GM10847 (cell line): ENCODE results near the gene LIPE.

Source experiments
- POLR2A ChIP-seq: IDR thresholded peaks from 2 replicates; pipeline ENCODE4 v1.6.1; 2011; ENCODE audit not compliant: insufficient read length; ENCODE audit errors: extremely low read depth

Gene LIPE

DNA sequence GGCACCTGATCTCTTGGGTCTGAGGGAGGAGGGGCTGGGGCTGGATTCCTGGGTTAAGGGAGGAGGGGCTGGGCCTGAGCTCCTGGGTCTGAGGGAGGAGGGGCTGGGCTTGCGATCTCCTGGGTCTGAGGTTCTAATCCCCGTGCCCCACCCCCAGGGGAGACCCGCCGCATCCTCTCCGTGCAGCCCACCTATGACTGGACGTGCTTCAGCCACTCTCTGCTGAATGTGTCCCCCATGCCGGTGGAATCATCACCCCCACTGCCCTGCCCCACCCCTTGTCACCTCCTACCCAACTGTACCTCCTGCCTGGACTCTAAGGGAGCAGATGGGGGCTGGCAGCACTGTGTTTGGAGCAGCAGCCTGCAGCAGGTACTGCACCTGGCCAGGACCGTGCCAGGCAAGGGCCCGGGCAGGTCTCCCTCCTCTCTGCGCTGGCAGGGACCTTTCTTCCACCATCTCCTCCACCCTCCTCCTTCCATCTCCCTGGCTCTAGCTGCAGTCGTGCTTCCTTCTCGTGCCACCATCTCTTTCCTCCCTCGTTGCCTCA lies 64.2 kb downstream of the LIPE start:
- TF ChIP-seq POLR2A, result no peak

DNA sequence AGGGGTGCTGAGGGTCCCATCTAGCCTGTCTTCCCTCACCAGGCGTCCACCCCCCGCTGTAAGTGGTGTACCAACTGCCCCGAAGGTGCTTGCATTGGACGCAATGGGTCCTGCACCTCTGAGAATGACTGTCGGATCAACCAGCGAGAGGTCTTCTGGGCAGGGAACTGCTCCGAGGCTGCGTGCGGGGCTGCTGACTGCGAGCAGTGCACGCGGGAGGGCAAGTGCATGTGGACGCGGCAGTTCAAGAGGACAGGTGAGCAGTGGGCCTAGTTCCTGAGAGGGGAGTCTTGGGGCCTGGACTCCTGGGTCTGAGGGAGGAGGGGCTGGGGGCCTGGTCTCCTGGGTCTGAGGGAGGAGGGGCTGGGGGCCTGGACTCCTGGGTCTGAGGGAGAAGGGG lies 64.8 kb downstream of the LIPE start:
- TF ChIP-seq POLR2A, result no peak

DNA sequence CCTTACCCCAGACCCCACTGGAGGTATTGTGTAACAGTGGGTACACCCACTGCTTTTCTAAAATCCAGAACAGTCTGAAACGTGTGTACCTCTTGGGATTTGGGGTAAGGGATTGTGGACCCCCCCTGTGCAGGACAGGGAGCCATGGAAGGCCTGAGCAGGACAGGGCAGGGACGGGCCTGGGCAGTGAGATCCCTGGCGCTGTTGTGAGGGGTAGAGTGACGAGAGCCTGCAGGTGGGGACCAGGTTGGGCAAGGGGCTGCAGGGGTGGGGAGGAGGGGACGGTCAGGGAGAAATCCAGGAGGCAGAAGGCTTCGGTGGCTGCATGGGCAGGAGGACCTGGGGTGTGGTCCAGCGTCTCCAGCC lies 65.7 kb downstream of the LIPE start:
- TF ChIP-seq POLR2A, result no peak

DNA sequence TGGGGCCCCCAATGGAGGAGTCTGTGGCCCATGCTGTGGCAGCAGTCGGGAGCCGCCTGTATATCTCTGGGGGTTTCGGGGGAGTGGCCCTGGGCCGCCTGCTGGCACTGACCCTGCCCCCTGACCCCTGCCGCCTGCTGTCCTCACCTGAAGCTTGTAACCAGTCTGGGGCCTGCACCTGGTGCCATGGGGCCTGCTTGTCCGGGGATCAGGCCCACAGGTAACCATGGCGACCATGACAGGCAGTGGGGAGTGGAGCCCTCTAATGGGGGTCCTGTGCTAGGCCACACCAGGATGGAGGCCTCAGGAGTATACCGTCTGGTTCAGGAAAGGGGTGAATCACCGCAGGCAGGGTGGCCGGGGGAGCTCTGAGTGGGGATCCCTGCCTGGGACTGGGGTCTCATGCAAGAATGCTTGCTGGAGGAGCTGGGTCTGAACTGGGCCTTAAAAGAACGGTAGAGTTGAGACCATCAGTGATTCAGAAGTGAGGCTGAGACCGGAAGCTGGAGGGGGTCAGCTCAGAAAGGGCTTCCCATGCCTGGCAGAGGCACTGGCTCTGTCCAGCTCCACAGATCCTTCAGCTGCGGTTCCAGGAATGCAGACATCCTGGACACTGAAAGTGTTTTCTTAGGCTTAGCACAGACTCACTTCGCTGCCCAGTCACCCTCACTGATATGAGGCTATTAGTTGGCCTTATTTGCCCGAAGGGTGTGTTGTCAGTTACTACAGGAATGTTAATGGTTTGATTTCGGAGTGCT lies 66.2 kb downstream of the LIPE start:
- no peak for TF ChIP-seq POLR2A

DNA sequence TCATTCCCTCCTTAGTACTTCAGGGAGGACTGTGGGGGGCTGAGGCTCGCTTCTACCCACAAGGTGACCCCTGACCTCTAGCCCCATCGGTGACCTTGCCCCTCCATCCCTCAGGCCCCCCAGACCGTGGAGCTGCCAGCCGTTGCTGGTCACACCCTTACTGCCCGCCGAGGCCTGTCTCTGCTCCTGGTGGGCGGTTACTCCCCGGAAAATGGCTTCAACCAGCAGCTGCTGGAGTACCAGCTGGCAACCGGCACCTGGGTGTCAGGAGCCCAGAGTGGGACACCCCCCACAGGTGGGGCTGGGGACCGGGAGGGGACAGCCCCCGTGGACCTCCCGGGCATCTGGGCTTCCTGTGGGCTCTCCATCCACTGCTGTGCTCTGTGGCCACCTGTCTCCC lies 69.9 kb downstream of the LIPE start:
- TF ChIP-seq POLR2A, result no peak

DNA sequence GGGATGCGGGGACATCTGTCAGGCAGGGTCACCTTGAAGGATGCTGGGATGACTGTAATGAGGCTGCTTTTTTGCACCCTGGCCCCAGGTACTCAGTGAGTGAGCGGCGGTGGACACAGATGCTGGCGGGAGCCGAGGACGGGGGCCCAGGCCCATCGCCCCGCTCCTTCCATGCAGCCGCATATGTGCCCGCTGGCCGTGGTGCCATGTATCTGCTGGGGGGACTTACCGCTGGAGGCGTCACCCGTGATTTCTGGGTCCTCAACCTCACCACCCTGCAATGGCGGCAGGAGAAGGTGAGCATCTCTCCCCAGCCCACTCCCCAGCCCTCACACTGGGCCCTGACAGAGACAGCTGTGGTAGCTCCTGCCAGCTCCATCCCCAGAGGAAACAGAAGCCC lies 70.5 kb downstream of the LIPE start:
- no peak for TF ChIP-seq POLR2A

DNA sequence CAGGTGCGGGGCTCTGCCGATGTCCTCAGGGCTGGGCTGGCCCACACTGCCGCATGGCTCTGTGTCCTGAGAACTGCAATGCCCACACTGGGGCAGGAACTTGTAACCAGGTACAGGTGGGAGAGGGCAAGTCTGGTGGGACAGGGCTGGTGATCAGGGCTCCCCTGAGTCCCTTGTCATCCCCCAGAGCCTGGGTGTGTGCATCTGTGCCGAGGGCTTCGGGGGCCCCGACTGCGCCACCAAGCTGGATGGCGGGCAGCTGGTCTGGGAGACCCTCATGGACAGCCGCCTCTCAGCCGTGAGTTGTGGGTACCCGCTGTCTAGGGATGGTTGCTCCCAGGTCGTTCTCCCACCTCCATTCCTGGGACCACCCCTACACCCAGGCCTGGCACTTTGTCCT lies 71.3 kb downstream of the LIPE start:
- TF ChIP-seq POLR2A, result no peak

DNA sequence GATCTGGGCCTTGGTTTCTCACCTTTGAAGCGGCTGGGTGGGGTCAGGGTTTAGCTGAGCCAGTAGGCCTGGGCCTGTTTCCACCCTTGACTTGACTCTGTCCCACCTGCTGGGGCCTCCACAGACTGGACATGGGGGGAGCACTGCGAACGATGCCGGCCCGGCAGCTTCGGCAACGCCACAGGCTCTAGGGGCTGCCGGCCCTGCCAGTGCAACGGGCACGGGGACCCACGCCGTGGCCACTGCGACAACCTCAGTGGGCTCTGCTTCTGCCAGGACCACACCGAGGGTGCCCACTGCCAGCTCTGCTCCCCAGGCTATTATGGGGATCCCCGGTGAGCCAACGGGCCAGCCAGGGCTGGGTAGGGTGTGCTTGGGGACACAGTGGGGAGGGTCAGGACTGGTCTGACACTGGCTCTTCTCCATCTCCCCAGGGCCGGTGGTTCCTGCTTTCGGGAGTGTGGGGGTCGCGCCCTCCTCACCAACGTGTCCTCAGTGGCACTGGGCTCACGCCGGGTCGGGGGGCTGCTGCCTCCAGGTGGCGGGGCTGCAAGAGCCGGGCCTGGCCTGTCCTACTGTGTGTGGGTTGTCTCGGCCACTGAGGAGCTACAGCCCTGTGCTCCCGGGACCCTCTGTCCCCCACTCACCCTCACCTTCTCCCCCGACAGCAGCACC lies 73.7 kb downstream of the LIPE start:
- TF ChIP-seq POLR2A, result no peak

DNA sequence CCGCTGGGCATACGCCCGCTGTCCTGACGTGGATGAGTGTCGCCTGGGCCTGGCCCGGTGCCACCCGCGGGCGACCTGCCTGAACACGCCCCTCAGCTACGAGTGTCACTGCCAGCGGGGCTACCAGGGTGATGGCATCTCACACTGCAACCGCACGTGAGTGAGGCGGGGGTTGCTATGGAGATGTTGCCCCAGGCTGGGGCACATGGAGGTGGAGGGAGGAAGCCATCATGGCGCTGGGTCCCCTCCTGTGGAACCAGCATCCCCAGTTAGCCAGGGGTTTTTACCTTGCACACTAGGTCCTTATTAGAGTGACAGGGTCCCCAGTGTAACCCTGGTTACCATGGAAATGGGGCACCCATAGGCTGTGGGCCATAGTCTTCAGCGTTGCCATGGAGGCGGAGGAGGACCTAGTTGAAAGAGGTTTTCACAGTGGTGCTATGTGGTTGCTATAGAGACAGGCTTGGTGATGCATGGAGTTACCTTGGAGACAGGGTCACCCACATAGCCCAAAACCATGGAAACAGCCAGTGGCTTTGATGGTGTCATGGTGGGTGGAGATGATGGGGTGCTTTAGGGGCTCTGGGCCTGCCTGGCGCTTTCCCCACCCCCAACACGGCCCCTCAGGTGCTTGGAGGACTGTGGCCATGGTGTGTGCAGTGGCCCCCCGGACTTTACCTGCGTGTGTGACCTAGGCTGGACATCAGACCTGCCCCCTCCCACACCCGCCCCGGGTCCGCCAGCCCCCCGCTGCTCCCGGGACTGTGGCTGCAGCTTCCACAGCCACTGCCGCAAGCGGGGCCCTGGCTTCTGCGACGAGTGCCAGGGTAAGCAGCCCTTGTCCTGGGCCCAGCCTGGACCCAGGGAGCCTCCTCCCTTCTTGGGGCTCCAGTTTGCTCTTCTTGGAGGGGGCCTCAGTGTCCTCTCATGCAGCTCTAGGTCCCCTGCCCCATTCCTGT lies 74.6 kb downstream of the LIPE start:
- TF ChIP-seq POLR2A, result no peak
